Activated CD8-positive, alpha-beta T cell treated with anti-CD3 and anti-CD28 coated beads, Interleukin-2, amount 10 ng/mL, durations not matched to agents 7 days and 5 days (primary cell): ENCODE data around the gene TOM1L1. TPM values are rescaled to one million over a fixed set of nuclear protein-coding genes. Genes with fewer than 3 reads are reported as not detected.

ENCODE experiments used
- ATAC-seq: fragments of 150-1000 bp; cut with Tn5 transposase; one replicate; pipeline ENCODE4 v1.10.0; 2021; ENCODE audit warnings: moderate library complexity
- CTCF ChIA-PET: fragments of 350-600 bp; sonication (Branson Sonifier 250); formaldehyde crosslinking; loops from one replicate; lab custom pipeline; 2021; ENCODE audit warnings: antibody characterized with exemption; lab: Charles Lee
- POLR2A ChIA-PET: fragments of 350-600 bp; sonication (Branson Sonifier 250); formaldehyde crosslinking; loops from one replicate; lab custom pipeline; 2021; ENCODE audit warnings: antibody characterized with exemption; lab: Charles Lee
- DNase-seq: peaks from one replicate; pipeline ENCODE4 v3.0.0-alpha.2; 2020
- H3K27ac Mint-ChIP-seq: one replicate; pipeline ENCODE4 v1.8.0; 2021; ENCODE audit warnings: mild to moderate bottlenecking, mixed read lengths
- H3K27me3 Mint-ChIP-seq: one replicate; pipeline ENCODE4 v1.8.0; 2021; ENCODE audit warnings: low read depth, mixed read lengths
- H3K36me3 Mint-ChIP-seq: one replicate; pipeline ENCODE4 v1.8.0; 2021; ENCODE audit warnings: low read depth, mixed read lengths
- H3K4me1 Mint-ChIP-seq: one replicate; pipeline ENCODE4 v1.8.0; 2021; ENCODE audit warnings: low read depth, mixed read lengths
- H3K4me3 Mint-ChIP-seq: one replicate; pipeline ENCODE4 v1.8.0; 2021; ENCODE audit warnings: mild to moderate bottlenecking, mixed read lengths
- H3K9me3 Mint-ChIP-seq: one replicate; pipeline ENCODE4 v1.8.0; 2022; ENCODE audit warnings: mixed read lengths; ENCODE audit not compliant: insufficient read depth
- total RNA-seq, 2 experiments: library from RNA; stranded (reverse); gene quantifications; one replicate each; pipeline ENCODE4 v1.2.3, GENCODE V29; 2021

TOM1L1 gene
- total RNA-seq, 2 experiments from 2014 or later, result not detected

DNA sequence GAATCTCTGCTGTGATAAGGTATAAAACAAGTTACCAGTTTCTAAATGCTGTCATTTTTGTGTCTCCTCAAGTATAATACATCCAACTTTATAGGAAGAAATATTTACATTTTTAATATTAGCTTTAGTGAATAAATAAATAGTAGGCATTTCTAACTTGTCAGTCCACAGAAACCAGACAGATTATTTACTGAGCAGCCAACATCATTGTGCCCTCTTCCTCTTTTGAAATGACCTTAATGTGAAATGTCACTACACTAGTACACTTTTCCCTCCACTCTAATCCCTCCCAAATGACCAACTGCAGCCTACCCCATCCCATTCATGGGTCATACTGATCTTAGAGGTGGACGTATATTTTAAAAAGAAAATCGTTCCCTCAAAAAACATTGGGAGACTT, 77.1 kb downstream of the TOM1L1 start:
- H3K4me1 Mint-ChIP-seq, result peaks cover 11% of the 10 kb centered on the region
- CTCF ChIA-PET, result interaction anchor here (1.0 to 1.3 kb wide), 2 partner anchors 27 to 318 kb away, joined by 3 to 4 read pairs; no protein-coding TSS in a partner anchor
- H3K9me3 Mint-ChIP-seq, result peaks cover 23% of the 10 kb centered on the region
- no peak overlapping the region for H3K27ac Mint-ChIP-seq
- ATAC-seq (no peak), DNase-seq (no peak)
- no peak overlapping the region for H3K4me3 Mint-ChIP-seq
- H3K36me3 Mint-ChIP-seq, result peaks cover 15% of the 10 kb centered on the region
- POLR2A ChIA-PET, result no interaction called here
- no peaks in the 10 kb centered on the region for H3K27me3 Mint-ChIP-seq

DNA sequence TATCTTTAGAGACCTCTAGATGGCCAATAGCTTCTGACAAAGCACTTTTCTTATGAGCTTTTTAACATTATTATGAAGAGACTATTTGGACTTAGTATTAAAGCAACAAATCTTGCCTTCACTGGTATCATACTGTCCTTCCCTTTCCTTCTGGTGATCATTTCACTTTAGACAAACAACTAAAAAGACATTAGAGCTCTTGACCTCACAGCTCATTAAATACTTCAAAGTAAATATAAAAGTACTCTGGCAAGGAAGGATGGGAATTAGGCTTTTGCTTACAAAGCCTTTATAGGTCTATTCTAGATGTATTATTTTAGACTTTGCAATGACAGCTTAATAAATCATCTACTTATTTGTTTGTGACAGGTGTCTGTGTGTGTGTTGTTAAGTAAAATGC, 79.0 kb downstream of the TOM1L1 start:
- no peak overlapping the region for H3K4me3 Mint-ChIP-seq
- DNase-seq (no peak), ATAC-seq (no peak)
- POLR2A ChIA-PET, result no interaction called here
- H3K27me3 Mint-ChIP-seq, result no peaks in the 10 kb centered on the region
- H3K9me3 Mint-ChIP-seq, result peaks cover 23% of the 10 kb centered on the region
- peaks cover 15% of the 10 kb centered on the region for H3K36me3 Mint-ChIP-seq
- no peak overlapping the region for H3K27ac Mint-ChIP-seq
- CTCF ChIA-PET, result interaction anchor here (1.1 kb wide), 1 partner anchor 14 kb away, joined by 4 read pairs; no protein-coding TSS in a partner anchor
- H3K4me1 Mint-ChIP-seq, result peaks cover 11% of the 10 kb centered on the region

DNA sequence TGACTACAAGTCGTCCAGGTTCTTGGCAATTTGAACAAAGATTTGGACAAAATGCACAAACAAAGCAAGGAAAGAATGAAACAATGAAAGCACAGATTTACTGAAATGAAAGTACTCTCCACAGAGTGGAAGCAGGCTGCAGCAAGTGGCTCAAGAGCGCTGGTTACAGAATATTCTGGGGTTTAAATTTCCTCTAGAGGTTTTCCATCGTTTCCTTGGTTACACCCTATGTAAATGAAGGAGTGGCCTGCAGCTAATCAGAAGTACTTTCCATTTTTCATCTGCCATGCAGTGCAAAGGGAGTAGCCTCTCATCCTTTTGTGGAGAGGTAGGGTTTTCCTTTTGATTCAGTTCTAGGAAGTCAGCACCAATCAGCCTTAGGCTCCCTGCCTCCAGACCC, 79.7 kb downstream of the TOM1L1 start:
- ChIA-PET POLR2A (no interaction called here), CTCF (interaction anchor here (0.9 kb wide), 1 partner anchor 13 kb away, joined by 4 read pairs; no protein-coding TSS in a partner anchor)
- Mint-ChIP-seq H3K36me3 (peaks cover 15% of the 10 kb centered on the region), H3K27me3 (no peaks in the 10 kb centered on the region), H3K9me3 (peaks cover 23% of the 10 kb centered on the region), H3K4me3 (no peak overlapping the region), H3K27ac (no peak overlapping the region), H3K4me1 (peaks cover 11% of the 10 kb centered on the region)
- ATAC-seq (no peak), DNase-seq (no peak)

DNA sequence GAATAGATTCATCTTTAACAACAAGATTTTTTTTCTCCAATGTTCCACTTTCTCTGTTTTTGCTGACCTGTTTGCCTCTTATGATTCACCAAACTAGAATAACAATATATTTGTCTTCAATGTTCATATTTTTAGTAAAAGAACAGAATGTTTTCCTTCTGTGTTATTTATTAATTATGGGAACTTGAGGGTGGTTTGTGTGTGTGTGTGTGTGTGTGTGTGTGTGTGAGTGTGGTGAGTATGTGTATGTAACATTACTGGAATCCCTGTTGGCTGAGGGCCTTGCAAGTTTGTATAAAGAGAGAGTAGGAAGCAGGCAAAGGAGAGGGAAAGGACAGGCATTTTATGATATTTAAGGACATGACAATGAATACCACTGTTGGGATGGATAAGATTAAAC, 81.7 kb downstream of the TOM1L1 start:
- DNase-seq, result no peak
- ChIA-PET POLR2A (no interaction called here), CTCF (no interaction called here)
- no peak overlapping the region for H3K4me3 Mint-ChIP-seq
- ATAC-seq, result no peak
- no peak overlapping the region for H3K27ac Mint-ChIP-seq
- peaks cover 3% of the 10 kb centered on the region for H3K4me1 Mint-ChIP-seq
- peaks cover 23% of the 10 kb centered on the region for H3K9me3 Mint-ChIP-seq
- H3K36me3 Mint-ChIP-seq, result peaks cover 11% of the 10 kb centered on the region
- H3K27me3 Mint-ChIP-seq, result no peaks in the 10 kb centered on the region

DNA sequence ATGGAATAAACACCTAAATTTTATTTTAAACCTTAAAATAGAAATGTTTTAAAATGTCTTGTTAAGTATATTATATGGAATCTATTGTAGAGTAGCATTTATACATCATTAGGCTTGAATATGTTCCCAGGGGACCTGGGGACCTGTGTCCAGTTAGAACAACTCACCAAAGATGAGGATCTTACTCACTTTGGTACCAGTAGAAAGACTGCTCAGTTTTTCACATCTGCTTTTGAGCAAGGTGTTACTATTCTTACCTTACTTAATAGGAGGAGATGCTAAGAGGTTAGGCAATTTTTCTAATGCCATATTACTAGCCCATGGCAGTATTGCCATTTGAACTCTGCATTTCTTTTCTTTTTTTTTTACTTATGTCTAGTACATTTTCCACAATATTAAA, 82.6 kb downstream of the TOM1L1 start:
- no peak for DNase-seq
- H3K27ac Mint-ChIP-seq, result no peak overlapping the region
- ChIA-PET CTCF (no interaction called here), POLR2A (no interaction called here)
- H3K27me3 Mint-ChIP-seq, result no peaks in the 10 kb centered on the region
- ATAC-seq, result no peak
- H3K36me3 Mint-ChIP-seq, result peaks cover 11% of the 10 kb centered on the region
- peaks cover 23% of the 10 kb centered on the region for H3K9me3 Mint-ChIP-seq
- peaks cover 3% of the 10 kb centered on the region for H3K4me1 Mint-ChIP-seq
- H3K4me3 Mint-ChIP-seq, result no peak overlapping the region

DNA sequence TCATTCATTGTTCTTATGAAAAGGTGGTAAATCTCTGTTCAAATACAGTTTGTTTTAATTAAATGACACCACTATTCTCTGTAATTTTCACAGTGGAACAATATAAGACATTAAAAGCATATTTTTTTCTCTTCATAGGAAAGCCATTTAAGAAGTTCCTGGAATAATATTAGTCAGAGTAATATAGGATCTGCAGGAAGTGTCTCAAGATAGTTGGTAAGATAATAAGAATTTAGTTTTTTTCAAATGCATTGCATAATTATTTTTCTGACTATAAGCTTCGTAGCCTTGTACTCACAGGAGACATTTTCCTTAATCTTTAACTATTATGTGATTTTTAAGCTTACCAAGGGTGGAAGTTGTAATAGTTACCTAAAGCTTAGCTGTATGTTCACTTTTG, 84.8 kb downstream of the TOM1L1 start:
- H3K36me3 Mint-ChIP-seq, result peaks cover 6% of the 10 kb centered on the region
- no peak for ATAC-seq
- no peak overlapping the region for H3K4me3 Mint-ChIP-seq
- H3K27ac Mint-ChIP-seq, result no peak overlapping the region
- ChIA-PET POLR2A (no interaction called here), CTCF (interaction anchor here (1.0 to 2.1 kb wide), 4 partner anchors 8 to 371 kb away, joined by 3 to 12 read pairs (median 3); no protein-coding TSS in a partner anchor)
- no peaks in the 10 kb centered on the region for H3K27me3 Mint-ChIP-seq
- no peak for DNase-seq
- H3K9me3 Mint-ChIP-seq, result peaks cover 10% of the 10 kb centered on the region
- no peaks in the 10 kb centered on the region for H3K4me1 Mint-ChIP-seq

DNA sequence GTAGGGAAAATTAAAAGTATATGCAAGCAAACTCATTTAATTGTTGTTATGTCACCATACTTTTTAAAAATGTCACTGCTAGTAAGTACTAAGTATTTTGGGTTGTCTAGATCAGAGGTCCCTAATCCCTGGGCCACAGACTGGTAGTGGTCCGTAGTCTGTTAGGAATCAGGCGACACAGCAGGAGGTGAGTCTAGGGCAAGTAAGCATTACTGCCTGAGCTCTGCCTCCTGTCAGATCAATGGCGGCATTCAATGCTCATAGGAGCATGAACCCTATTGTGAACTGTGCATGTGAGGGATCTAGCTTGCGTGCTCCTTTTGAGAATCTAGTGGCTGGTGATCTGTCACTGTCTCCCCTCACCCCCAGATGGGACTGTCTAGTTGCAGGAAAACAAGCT, 89.5 kb downstream of the TOM1L1 start:
- H3K36me3 Mint-ChIP-seq, result no peaks in the 10 kb centered on the region
- no peaks in the 10 kb centered on the region for H3K9me3 Mint-ChIP-seq
- ChIA-PET POLR2A (no interaction called here), CTCF (interaction anchor here (2.9 to 6.1 kb wide), 2 partner anchors 15 to 366 kb away, joined by 10 to 62 read pairs; no protein-coding TSS in a partner anchor)
- no peak for ATAC-seq
- H3K4me3 Mint-ChIP-seq, result no peak overlapping the region
- H3K27ac Mint-ChIP-seq, result no peak overlapping the region
- H3K4me1 Mint-ChIP-seq, result no peaks in the 10 kb centered on the region
- H3K27me3 Mint-ChIP-seq, result no peaks in the 10 kb centered on the region
- no peak for DNase-seq

DNA sequence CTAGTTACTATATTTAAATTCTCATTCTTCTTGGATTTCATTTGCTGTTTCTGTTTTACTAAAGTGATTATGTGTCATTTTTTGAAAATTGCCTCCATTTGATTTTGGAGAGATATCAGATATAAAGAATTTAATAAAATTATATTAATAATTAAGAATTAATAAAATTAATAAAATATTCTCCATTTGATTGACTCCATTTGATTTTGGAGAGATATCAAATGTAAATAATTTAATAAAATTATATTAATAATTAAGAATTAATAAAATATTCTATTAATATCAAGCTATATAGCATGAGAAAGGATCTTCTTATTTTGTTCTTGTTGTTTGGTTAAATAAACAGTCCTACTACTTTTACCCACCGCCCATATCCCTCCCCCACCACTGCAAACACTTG, 90.9 kb downstream of the TOM1L1 start:
- ChIA-PET POLR2A (no interaction called here), CTCF (interaction anchor here (1.0 to 6.1 kb wide), 11 partner anchors 11 to 523 kb away, joined by 3 to 62 read pairs (median 8); no protein-coding TSS in a partner anchor)
- H3K27me3 Mint-ChIP-seq, result no peaks in the 10 kb centered on the region
- H3K4me3 Mint-ChIP-seq, result no peak overlapping the region
- H3K4me1 Mint-ChIP-seq, result no peaks in the 10 kb centered on the region
- H3K36me3 Mint-ChIP-seq, result no peaks in the 10 kb centered on the region
- no peaks in the 10 kb centered on the region for H3K9me3 Mint-ChIP-seq
- H3K27ac Mint-ChIP-seq, result no peak overlapping the region
- no peak for ATAC-seq
- no peak for DNase-seq

DNA sequence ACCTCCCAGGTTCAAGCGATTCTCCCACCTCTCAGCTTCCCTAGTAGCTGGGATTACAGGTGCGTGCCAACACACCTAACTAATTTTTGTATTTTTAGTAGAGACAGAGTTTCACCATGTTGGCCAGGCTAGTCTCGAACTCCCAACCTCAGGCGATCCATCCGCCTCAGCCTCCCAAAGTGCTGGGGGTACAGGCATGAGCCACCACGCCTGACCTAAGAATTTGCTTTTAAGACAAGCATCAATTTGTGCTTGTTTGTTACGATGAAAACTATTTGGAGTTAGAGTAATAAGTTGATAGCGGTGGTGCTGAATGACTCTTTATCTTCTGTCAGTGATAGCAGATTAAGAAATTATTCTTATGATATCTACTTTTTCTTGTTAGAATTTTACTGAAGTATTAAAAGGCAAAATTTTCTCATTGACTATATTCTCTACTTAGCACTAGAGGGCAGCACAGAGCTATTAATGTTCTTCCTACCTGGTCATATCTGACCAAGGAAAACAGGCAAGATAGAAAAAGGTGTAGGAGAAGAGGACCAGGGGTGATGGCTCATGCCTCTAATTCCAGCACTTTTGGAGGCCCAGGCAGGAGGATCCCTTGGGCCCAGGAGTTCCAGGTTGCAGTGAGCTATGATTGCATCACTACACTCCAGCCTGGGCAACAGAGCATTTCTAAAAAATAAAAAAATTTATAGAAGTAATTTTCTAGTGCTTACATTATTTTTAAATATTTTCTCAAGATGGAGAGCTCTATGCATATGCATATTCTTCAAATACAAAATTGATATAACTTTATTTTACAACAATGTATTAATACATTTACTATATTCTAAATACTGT, 92.4 kb downstream of the TOM1L1 start:
- H3K27me3 Mint-ChIP-seq, result no peaks in the 10 kb centered on the region
- CTCF ChIA-PET, result interaction anchor here (0.6 to 6.1 kb wide), 25 partner anchors 8 to 521 kb away, joined by 3 to 62 read pairs (median 5); no protein-coding TSS in a partner anchor
- POLR2A ChIA-PET, result no interaction called here
- DNase-seq (no peak), ATAC-seq (no peak)
- no peak overlapping the region for H3K27ac Mint-ChIP-seq
- H3K4me3 Mint-ChIP-seq, result no peak overlapping the region
- H3K36me3 Mint-ChIP-seq, result no peaks in the 10 kb centered on the region
- H3K4me1 Mint-ChIP-seq, result no peaks in the 10 kb centered on the region
- H3K9me3 Mint-ChIP-seq, result no peaks in the 10 kb centered on the region

DNA sequence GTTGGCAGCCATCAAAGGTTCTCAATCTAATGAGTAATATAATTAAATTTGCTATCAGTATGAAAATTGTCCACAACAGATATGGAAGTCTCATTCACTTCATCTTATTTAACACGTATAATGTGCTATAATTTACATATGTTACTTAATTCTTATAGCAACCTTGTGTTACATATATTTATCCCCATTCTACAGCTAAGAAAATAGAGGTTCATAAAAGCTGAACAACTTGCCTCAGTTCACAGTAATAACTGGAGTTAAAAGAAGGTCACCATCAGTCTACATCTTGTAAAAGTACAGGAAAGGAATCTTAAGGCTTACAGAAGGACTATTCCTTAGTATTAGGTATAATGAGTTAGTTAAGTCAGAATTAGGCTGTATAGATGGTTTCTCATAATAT, 95.8 kb downstream of the TOM1L1 start:
- H3K4me3 Mint-ChIP-seq, result no peak overlapping the region
- H3K27ac Mint-ChIP-seq, result no peak overlapping the region
- no peaks in the 10 kb centered on the region for H3K36me3 Mint-ChIP-seq
- no peaks in the 10 kb centered on the region for H3K27me3 Mint-ChIP-seq
- no peaks in the 10 kb centered on the region for H3K9me3 Mint-ChIP-seq
- ChIA-PET POLR2A (no interaction called here), CTCF (interaction anchor here (0.7 to 1.9 kb wide), 4 partner anchors 298 to 518 kb away, joined by 3 to 5 read pairs (median 4); no protein-coding TSS in a partner anchor)
- DNase-seq, result no peak
- ATAC-seq, result no peak
- H3K4me1 Mint-ChIP-seq, result no peaks in the 10 kb centered on the region

DNA sequence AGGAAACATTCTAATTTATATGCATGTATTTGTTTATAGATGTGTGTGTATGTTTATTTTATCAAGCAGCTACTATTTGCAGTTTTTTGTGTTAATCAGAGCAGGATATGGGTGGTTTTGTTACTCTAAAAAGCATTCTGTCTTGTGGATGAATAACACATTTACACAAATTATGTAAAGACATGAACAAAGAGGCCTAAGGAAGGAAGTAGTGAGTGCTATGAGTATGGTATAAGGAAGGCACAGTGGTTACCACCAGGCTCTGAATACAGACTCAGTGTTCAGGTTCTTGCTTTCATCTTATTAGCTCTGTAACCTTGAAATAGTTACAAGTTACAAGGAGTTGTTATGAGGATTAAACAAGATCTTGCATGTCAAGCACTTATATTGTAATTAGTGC, 101.8 kb downstream of the TOM1L1 start:
- ATAC-seq, result no peak
- CTCF ChIA-PET, result interaction anchor here (0.6 to 1.8 kb wide), 5 partner anchors 9 to 354 kb away, joined by 3 to 12 read pairs (median 4); partner anchors contain the start of genes COX11 and STXBP4
- Mint-ChIP-seq H3K27ac (no peak overlapping the region), H3K4me1 (peaks cover 2% of the 10 kb centered on the region), H3K27me3 (no peaks in the 10 kb centered on the region), H3K9me3 (no peaks in the 10 kb centered on the region), H3K4me3 (no peak overlapping the region), H3K36me3 (no peaks in the 10 kb centered on the region)
- no peak for DNase-seq
- POLR2A ChIA-PET, result no interaction called here

DNA sequence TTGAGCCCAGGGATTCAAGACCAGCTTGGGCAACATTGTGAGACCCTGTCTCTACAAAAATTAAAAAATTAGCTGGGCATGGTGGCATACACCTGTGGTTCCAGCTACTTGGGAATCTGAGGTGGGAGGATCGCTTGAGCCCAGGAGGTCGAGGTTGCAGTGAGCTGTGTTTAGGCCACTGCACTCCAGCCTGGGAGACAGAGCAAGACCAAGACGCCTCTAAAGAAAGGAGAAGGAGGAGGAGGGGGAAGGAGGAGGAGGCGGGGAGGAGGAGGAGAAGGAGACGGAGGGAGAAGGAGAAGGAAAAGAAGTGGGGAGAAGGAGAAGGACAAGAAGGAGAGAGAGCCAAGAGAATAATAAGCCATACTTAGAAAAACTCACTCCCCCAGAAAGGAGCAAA, 103.8 kb downstream of the TOM1L1 start:
- POLR2A ChIA-PET, result no interaction called here
- no peaks in the 10 kb centered on the region for H3K36me3 Mint-ChIP-seq
- no peak overlapping the region for H3K4me3 Mint-ChIP-seq
- CTCF ChIA-PET, result interaction anchor here (0.6 to 2.0 kb wide), 9 partner anchors 13 to 510 kb away, joined by 3 to 14 read pairs (median 4); no protein-coding TSS in a partner anchor
- no peak for ATAC-seq
- H3K4me1 Mint-ChIP-seq, result peaks cover 2% of the 10 kb centered on the region
- H3K9me3 Mint-ChIP-seq, result no peaks in the 10 kb centered on the region
- H3K27ac Mint-ChIP-seq, result no peak overlapping the region
- no peaks in the 10 kb centered on the region for H3K27me3 Mint-ChIP-seq
- DNase-seq, result no peak
